Osteocyte (in vitro differentiated cells): ENCODE measurements around the gene UVSSA. TPM values are rescaled to one million over a fixed set of nuclear protein-coding genes. Genes with fewer than 3 reads are reported as not detected.

ENCODE experiments used
- DNase-seq: peaks from one replicate; pipeline ENCODE4 v3.0.0; 2021; ENCODE audit warnings: mixed read lengths; ENCODE audit not compliant: unreplicated experiment; ENCODE audit errors: extremely low spot score
- H3K27ac Mint-ChIP-seq: one replicate; pipeline ENCODE4 v1.8.0; 2021; ENCODE audit warnings: mild to moderate bottlenecking, mixed read lengths; ENCODE audit not compliant: unreplicated experiment
- H3K27me3 Mint-ChIP-seq: one replicate; pipeline ENCODE4 v1.8.0; 2021; ENCODE audit warnings: mixed read lengths; ENCODE audit not compliant: unreplicated experiment
- H3K36me3 Mint-ChIP-seq: one replicate; pipeline ENCODE4 v1.8.0; 2021; ENCODE audit warnings: mixed read lengths; ENCODE audit not compliant: unreplicated experiment
- H3K4me1 Mint-ChIP-seq: one replicate; pipeline ENCODE4 v1.8.0; 2021; ENCODE audit warnings: mixed read lengths; ENCODE audit not compliant: unreplicated experiment
- H3K4me3 Mint-ChIP-seq: one replicate; pipeline ENCODE4 v1.8.0; 2021; ENCODE audit warnings: mild to moderate bottlenecking, moderate library complexity, mixed read lengths; ENCODE audit not compliant: unreplicated experiment
- H3K9me3 Mint-ChIP-seq: one replicate; pipeline ENCODE4 v1.8.0; 2021; ENCODE audit warnings: mixed read lengths; ENCODE audit not compliant: unreplicated experiment
- total RNA-seq: library from RNA; stranded (reverse); gene quantifications from 2 replicates; pipeline ENCODE4 v1.2.1, GENCODE V29; 2021
- TF ChIP-seq, protein P1 (sequence below): fragments of 200-600 bp; sonication (generic); IDR thresholded peaks from 2 replicates; pipeline ENCODE4 v1.5.0; 2021; ENCODE audit warnings: antibody characterized with exemption, mild to moderate bottlenecking, moderate library complexity

Gene UVSSA
- total RNA-seq, 1 donor from 2014 or later: 26.7 TPM

DNA sequence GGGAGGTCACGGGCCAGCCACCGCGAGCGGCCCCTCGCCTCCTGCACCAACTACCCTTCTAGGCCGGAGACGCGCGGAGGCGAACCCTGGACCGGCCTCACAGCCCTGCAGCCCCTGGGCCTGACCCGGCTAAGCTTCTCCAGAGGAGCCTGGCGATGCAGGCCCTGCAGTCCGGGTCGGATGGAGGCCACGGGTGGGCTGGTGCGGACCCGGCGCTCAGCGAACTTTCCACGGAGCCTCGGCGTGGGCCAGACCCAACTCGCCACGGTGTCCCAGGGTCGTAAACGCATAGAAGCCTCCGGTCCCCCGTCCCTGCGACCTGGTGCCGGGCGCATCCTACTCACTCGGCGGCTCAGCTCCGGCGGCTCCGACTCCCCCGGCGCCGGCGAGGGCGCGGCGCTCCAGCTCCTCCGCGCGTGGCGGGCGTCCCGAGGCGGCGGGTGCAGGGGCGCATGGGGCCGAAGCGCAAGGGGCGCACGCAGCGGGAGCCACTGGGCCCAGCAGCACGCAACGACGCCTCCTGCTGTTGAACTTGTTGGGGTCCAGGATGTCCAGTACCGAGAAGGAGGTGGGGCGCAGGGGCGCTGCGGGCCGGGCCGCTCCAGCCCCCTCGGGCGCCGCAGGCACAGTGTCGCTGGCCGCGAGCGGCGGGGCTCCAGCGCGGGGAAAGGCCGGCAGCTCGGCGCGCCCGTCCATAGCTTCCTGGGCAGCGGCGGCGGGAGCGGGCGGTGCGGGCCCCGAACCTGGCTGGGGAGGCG is 58.8 kb downstream of the UVSSA start:
- H3K4me1 Mint-ChIP-seq: no peaks in the 10 kb centered on the region
- H3K9me3 Mint-ChIP-seq: no peaks in the 10 kb centered on the region
- no peak for DNase-seq
- TF ChIP-seq, protein P1, sequence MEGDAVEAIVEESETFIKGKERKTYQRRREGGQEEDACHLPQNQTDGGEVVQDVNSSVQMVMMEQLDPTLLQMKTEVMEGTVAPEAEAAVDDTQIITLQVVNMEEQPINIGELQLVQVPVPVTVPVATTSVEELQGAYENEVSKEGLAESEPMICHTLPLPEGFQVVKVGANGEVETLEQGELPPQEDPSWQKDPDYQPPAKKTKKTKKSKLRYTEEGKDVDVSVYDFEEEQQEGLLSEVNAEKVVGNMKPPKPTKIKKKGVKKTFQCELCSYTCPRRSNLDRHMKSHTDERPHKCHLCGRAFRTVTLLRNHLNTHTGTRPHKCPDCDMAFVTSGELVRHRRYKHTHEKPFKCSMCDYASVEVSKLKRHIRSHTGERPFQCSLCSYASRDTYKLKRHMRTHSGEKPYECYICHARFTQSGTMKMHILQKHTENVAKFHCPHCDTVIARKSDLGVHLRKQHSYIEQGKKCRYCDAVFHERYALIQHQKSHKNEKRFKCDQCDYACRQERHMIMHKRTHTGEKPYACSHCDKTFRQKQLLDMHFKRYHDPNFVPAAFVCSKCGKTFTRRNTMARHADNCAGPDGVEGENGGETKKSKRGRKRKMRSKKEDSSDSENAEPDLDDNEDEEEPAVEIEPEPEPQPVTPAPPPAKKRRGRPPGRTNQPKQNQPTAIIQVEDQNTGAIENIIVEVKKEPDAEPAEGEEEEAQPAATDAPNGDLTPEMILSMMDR: no peak
- H3K27ac Mint-ChIP-seq: no peak overlapping the region
- H3K27me3 Mint-ChIP-seq: peaks cover 2% of the 10 kb centered on the region
- no peaks in the 10 kb centered on the region for H3K36me3 Mint-ChIP-seq
- H3K4me3 Mint-ChIP-seq: no peak overlapping the region

DNA sequence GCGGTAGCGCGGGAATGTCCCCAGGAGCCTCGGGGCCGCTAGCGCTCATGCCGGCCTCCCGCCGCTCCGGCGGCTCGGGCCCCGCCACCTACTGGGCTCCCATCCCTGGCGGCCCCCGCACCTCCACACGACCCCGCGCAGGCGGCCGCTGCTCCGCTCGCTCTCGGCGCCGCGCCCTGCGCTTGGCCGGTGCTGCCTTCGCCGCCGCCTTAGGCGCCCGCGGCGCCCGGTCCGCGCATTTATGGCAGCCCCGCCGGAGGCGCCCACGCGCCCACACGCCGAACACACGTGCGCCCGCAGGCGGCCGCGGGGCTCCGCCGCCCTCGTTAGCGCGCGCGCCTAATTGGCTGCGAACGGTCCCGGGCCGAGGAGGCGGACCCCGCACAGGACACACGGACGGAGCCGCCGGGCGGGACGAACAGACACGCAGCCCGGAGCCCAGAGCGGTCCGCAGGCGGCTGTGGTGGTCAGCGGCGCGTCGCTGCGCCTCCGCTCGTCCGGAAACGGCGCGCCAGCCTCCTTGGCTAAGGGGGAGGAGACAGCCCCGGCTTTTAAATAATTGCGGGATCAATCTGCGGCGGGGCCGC is 59.5 kb downstream of the UVSSA start, which contains the start of gene NKX1-1:
Gene NKX1-1, minus strand, starts transcription at position 49 of the 587 bp plus-strand sequence. Its CDS starts 0 bp downstream, at position 49.
- no peak for DNase-seq
- Mint-ChIP-seq H3K4me3 (no peak within 1 kb of the TSS), H3K27ac (no peak within 1 kb of the TSS)

DNA sequence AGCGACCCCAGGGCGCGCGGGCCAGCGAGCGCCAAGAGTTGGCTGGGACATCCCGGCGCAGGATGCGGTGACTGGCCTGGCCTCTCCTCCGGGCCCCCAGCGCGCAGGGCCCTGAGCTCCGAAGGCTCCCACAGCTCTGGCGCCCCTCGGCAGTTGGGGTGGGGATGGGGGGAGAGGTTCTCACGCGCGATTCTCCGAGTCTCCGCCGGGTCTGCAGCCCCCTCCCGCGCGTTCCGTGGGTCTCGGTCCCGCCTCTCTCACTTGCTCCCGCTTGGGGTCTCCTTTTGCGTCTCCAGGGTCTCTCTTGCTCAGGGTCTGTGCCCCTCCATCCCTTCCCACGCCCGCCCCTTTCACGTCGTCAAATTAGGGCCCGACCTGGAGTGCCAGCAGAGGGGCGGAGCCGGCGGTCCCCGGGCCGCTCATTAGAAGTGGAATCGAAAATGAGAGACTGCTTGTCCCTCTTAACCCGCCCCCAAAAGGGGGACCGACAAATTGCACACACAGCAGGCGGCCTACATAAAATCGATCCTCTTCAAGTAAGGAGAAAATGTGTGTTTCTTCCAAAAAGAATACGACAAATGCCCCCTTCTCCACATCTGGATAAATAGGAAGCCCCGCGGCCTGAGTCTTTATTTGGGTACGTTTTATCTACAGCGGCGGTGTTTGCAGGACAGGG is 60.1 kb downstream of the UVSSA start:
- Mint-ChIP-seq H3K27ac (no peak overlapping the region), H3K27me3 (peaks cover 2% of the 10 kb centered on the region), H3K4me3 (no peak overlapping the region), H3K4me1 (no peaks in the 10 kb centered on the region), H3K9me3 (no peaks in the 10 kb centered on the region), H3K36me3 (no peaks in the 10 kb centered on the region)
- DNase-seq: no peak
- TF ChIP-seq, protein P1: no peak

More for the DNA sequence above, 59.5 kb downstream of the UVSSA start, which contains the start of gene NKX1-1:
- H3K4me1 Mint-ChIP-seq: no peaks in the 10 kb centered on the region
- H3K9me3 Mint-ChIP-seq: no peaks in the 10 kb centered on the region
- TF ChIP-seq, protein P1: no peak
- peaks cover 2% of the 10 kb centered on the region for H3K27me3 Mint-ChIP-seq
- H3K36me3 Mint-ChIP-seq: no peaks in the 10 kb centered on the region

DNA sequence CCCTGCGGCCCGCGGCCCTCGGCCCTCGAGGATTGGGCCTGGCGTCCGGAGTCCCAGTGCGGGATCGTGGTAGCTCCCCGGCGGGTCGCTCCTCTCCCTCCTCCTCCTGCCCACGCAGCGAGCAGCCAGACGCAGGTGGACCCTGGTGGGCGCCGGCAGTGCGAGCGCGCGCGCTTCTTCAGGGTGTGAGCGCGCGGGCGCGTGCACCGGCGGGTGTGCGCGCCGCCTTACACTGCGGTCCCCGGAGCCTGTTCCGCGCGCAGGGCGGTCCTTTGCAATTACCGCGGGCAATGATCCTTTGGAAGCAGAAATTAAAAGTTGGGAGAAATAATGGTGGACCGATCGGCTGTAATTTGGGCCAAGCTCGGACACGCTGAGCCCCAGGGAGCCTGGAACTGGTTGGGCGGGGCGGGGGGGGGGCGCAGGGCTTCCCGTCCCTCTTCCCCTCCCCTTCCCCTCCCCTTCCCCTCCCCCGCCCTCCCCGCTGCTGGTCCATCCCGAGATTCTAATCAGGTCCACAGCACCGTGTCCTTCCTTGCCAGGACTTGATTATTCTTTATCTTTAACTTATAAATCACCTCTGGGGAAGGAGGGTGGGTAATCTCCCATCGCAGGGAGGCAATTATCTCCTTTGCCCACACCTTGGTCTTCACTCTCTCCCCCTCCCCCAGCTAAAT is 60.8 kb downstream of the UVSSA start:
- no peak for DNase-seq
- peaks cover 2% of the 10 kb centered on the region for H3K27me3 Mint-ChIP-seq
- H3K4me1 Mint-ChIP-seq: no peaks in the 10 kb centered on the region
- H3K27ac Mint-ChIP-seq: no peak overlapping the region
- TF ChIP-seq, protein P1: no peak
- no peak overlapping the region for H3K4me3 Mint-ChIP-seq
- no peaks in the 10 kb centered on the region for H3K9me3 Mint-ChIP-seq
- no peaks in the 10 kb centered on the region for H3K36me3 Mint-ChIP-seq
